PC-9 (cell line): Measurements from ENCODE around the gene OR10D3. TPM values are rescaled to one million over a fixed set of nuclear protein-coding genes. Genes with fewer than 3 reads are reported as not detected.
A peak's percentile ranks its signal among the peaks of the same experiment; 100 is the strongest.

Experiments
- BruUV-seq: library from RNA; stranded (reverse); fragments of 400-500 nt; replicated peaks from 2 replicates; lab custom pipeline; 2021; lab: Mats Ljungman, UMichigan
- CTCF ChIA-PET: fragments of 300-600 bp; sonication (Branson Sonifier 250); formaldehyde crosslinking; loops from one replicate; lab custom pipeline; 2022; ENCODE audit warnings: antibody characterized with exemption; lab: Charles Lee
- POLR2A ChIA-PET: fragments of 300-600 bp; sonication (Branson Sonifier 250); formaldehyde crosslinking; loops from one replicate; lab custom pipeline; 2022; ENCODE audit warnings: antibody characterized with exemption; ENCODE audit not compliant: unreplicated experiment; lab: Charles Lee
- DNase-seq, 2 experiments: peaks; one replicate each; pipeline versions ENCODE4 v3.0.0 to v3.0.0-alpha.2; 2015 to 2022; ENCODE audit warnings: mixed read lengths in 1 of 2
- H2AFZ ChIP-seq: fragments of 200-600 bp; sonication (generic); 2 replicates; pipeline ENCODE4 v1.8.1; 2017; ENCODE audit warnings: antibody characterized with exemption
- H3F3A ChIP-seq: fragments of 200-600 bp; sonication (generic); 2 replicates; pipeline ENCODE4 v1.8.1; 2017; ENCODE audit warnings: antibody characterized with exemption, mild to moderate bottlenecking, low read depth; ENCODE audit not compliant: insufficient read depth
- H3K27ac ChIP-seq: fragments of 200-600 bp; sonication (generic); 2 replicates; pipeline ENCODE4 v1.6.1; 2016; ENCODE audit warnings: mixed run types
- H3K27me3 ChIP-seq: fragments of 200-600 bp; sonication (generic); 2 replicates; pipeline ENCODE4 v1.6.1; 2016; ENCODE audit warnings: low read depth, mixed run types; ENCODE audit not compliant: insufficient read depth
- H3K36me3 ChIP-seq: fragments of 200-600 bp; sonication (generic); 2 replicates; pipeline ENCODE4 v1.6.1; 2016; ENCODE audit warnings: low read depth, mixed run types
- H3K4me1 ChIP-seq: fragments of 200-600 bp; sonication (generic); replicated peaks from 2 replicates; pipeline ENCODE4 v1.6.1; 2016; ENCODE audit warnings: mixed run types; ENCODE audit not compliant: insufficient read depth
- H3K4me2 ChIP-seq: fragments of 200-600 bp; sonication (generic); 2 replicates; pipeline ENCODE4 v1.6.1; 2017; ENCODE audit warnings: mixed run types
- H3K4me3 ChIP-seq: fragments of 200-600 bp; sonication (generic); 2 replicates; pipeline ENCODE4 v1.6.1; 2016; ENCODE audit warnings: mixed run types
- H3K79me2 ChIP-seq: fragments of 200-600 bp; sonication (generic); 2 replicates; pipeline ENCODE4 v1.6.1; 2017; ENCODE audit warnings: low read depth, mixed run types
- H3K9me2 ChIP-seq: fragments of 200-600 bp; sonication (generic); 2 replicates; pipeline ENCODE4 v1.8.1; 2017; ENCODE audit warnings: mild to moderate bottlenecking; ENCODE audit not compliant: insufficient read depth
- H3K9me3 ChIP-seq: fragments of 200-600 bp; sonication (generic); 2 replicates; pipeline ENCODE4 v1.8.1; 2016; ENCODE audit warnings: low read depth; ENCODE audit not compliant: insufficient read depth
- H4K20me1 ChIP-seq: fragments of 200-600 bp; sonication (generic); 2 replicates; pipeline ENCODE4 v1.8.1; 2017; ENCODE audit not compliant: insufficient read depth
- CTCF ChIP-seq: fragments of 200-600 bp; sonication (generic); conservative IDR thresholded peaks from 2 replicates; pipeline ENCODE4 v1.6.1; 2017; ENCODE audit warnings: mixed run types, antibody characterized with exemption, mild to moderate bottlenecking, moderate library complexity
- EZH2 ChIP-seq: fragments of 200-600 bp; sonication (generic); IDR thresholded peaks from 2 replicates; pipeline ENCODE4 v1.8.0; 2017; ENCODE audit warnings: antibody characterized with exemption, low read depth
- intact Hi-C: fragments of 100-400 bp; cut with micrococcal nuclease; formaldehyde crosslinking; loops from one replicate; pipeline ENCODE4 v1.10.0; 2022; ENCODE audit not compliant: unreplicated experiment
- total RNA-seq: library from RNA; stranded (reverse); gene quantifications from 2 replicates; pipeline ENCODE4 v1.2.3, GENCODE V29; 2021

OR10D3 gene
- total RNA-seq, 1 experiment from 2014 or later, result not detected

- intact Hi-C loops, result no loop called here
- Histone ChIP-seq H3K9me3 (no peaks in the 10 kb centered on the region), H3K9me2 (no peaks in the 10 kb centered on the region), H4K20me1 (no peaks in the 10 kb centered on the region), H3K36me3 (no peaks in the 10 kb centered on the region), H3K27ac (no peak overlapping the region), H3K4me2 (no peak overlapping the region), H3F3A (no peaks in the 10 kb centered on the region), H3K4me1 (no peaks in the 10 kb centered on the region), H3K79me2 (no peaks in the 10 kb centered on the region), H2AFZ (no peak overlapping the region), H3K4me3 (no peak overlapping the region), H3K27me3 (no peaks in the 10 kb centered on the region)
- ChIA-PET POLR2A (no interaction called here), CTCF (no interaction called here)
- TF ChIP-seq EZH2 (no peak), CTCF (no peak)
- no peak for DNase-seq
- BruUV-seq, result no TSS peak
Measured at GRCh38 chr11:124172101-124172500, 11.0 kb upstream of the OR10D3 start.

- CTCF ChIA-PET, result no interaction called here
- Histone ChIP-seq H3F3A (no peaks in the 10 kb centered on the region), H3K4me2 (no peak overlapping the region), H3K9me3 (no peaks in the 10 kb centered on the region), H3K27me3 (no peaks in the 10 kb centered on the region), H3K4me3 (no peak overlapping the region), H2AFZ (no peak overlapping the region), H3K4me1 (no peaks in the 10 kb centered on the region), H3K9me2 (no peaks in the 10 kb centered on the region), H3K27ac (no peak overlapping the region), H4K20me1 (no peaks in the 10 kb centered on the region), H3K36me3 (no peaks in the 10 kb centered on the region), H3K79me2 (no peaks in the 10 kb centered on the region)
- no TSS peak for BruUV-seq
- DNase-seq, result no peak
- intact Hi-C loops, result no loop called here
- no peak for TF ChIP-seq EZH2
- TF ChIP-seq CTCF, result no peak
- POLR2A ChIA-PET, result no interaction called here
Measured at GRCh38 chr11:124172599-124172998, 10.5 kb upstream of the OR10D3 start.

DNA sequence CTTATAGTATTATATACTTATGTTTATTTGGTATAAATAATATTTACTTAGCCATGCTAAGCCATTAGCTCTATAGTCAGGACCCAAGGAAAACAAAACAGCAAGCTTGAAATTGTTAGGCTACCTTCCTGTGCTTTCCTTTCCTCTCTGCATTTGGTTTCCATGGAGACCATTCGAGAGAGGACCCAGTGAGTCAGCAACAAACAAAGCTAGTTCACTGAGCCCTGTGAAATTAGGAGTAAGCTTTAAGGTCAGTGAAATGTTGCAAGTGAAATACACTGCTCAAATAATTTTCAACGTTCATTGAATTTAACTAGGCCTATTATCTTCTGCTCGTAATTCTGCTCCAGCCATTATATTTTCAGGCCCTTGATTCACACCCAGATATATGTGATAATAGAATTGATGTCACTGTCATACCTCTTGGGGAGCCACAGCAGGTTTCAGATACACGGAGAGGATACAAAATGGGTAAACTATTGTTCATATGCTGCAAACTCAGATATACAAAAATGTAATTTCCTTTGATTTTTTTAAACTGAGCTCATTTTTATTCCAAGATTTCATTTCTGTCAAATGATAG is 9.1 kb upstream of the OR10D3 start:
- CTCF ChIA-PET, result no interaction called here
- intact Hi-C loops, result no loop called here
- Histone ChIP-seq H3K9me2 (no peaks in the 10 kb centered on the region), H3F3A (no peaks in the 10 kb centered on the region), H3K4me1 (no peaks in the 10 kb centered on the region), H3K4me3 (no peak overlapping the region), H3K36me3 (no peaks in the 10 kb centered on the region), H3K27me3 (no peaks in the 10 kb centered on the region), H3K9me3 (no peaks in the 10 kb centered on the region), H3K79me2 (no peaks in the 10 kb centered on the region), H2AFZ (no peak overlapping the region), H4K20me1 (no peaks in the 10 kb centered on the region), H3K4me2 (no peak overlapping the region), H3K27ac (no peak overlapping the region)
- POLR2A ChIA-PET, result no interaction called here
- DNase-seq, result peak in 1 of 2 experiments; percentile 58
- TF ChIP-seq CTCF, result no peak
- no peak for TF ChIP-seq EZH2
- BruUV-seq, result no TSS peak
